HL-60 (cell line): ENCODE results near the gene STK24.
A peak's percentile ranks its signal among the peaks of the same experiment; 100 is the strongest.

Experiments
- DNase-seq, 2 experiments: peaks; one replicate each; pipeline ENCODE4 v3.0.0-alpha.2; 2010 to 2020; ENCODE audit warnings: low read depth in 1 of 2, low spot score in 1 of 2
- H3K27ac ChIP-seq: fragments of 250-450 bp; sonication (Bioruptor Pico); replicated peaks from 2 replicates; pipeline ENCODE4 v1.5.1; 2020; ENCODE audit warnings: mild to moderate bottlenecking, moderate library complexity
- H3K27me3 ChIP-seq: fragments of 250-450 bp; sonication (Bioruptor Pico); 2 replicates; pipeline ENCODE4 v1.5.1; 2021; ENCODE audit warnings: mild to moderate bottlenecking, moderate library complexity; ENCODE audit not compliant: insufficient read depth, poor library complexity, severe bottlenecking
- H3K4me3 ChIP-seq: replicated peaks from 2 replicates; pipeline ENCODE4 v1.5.1; 2011; ENCODE audit warnings: mild to moderate bottlenecking, control low read depth, low read length; ENCODE audit not compliant: insufficient read depth
- GABPA ChIP-seq: IDR thresholded peaks from 2 replicates; pipeline ENCODE4 v1.6.1; 2012; ENCODE audit warnings: low read depth
- POLR2AphosphoS5 ChIP-seq: IDR thresholded peaks from 2 replicates; pipeline ENCODE4 v1.6.1; 2012; ENCODE audit warnings: low read depth
- SPI1 ChIP-seq: IDR thresholded peaks from 2 replicates; pipeline ENCODE4 v1.6.1; 2012; ENCODE audit warnings: low read depth, mild to moderate bottlenecking, borderline replicate concordance
- TF ChIP-seq, protein P1 (sequence below): IDR thresholded peaks from one replicate; pipeline ENCODE4 v1.5.1; 2011; ENCODE audit warnings: low read length, control low read depth, inconsistent platforms; ENCODE audit not compliant: insufficient read depth
- TF ChIP-seq, protein P2 (sequence below): IDR thresholded peaks from 2 replicates; pipeline ENCODE4 v1.6.1; 2012; ENCODE audit warnings: low read depth; ENCODE audit not compliant: insufficient replicate concordance

STK24 gene

DNA sequence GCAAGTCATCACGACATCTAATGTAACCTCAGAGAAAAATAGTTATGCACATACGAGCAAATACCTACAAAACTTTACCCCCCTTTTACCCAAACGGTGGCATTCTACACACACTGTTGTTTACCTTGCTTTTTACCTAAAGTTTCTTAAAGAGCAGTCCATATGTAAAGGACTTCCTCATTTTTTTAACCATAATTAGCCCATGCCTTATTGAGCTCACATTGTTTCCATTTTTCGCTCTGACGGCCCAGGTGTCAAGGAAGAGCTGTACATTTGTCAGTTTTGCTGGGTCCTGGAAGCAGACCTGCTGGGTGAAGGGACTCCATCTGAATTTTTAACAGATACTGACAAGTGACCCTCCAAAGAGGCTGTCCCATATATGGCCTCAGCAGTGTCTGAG lies 89.4 kb downstream of the STK24 start:
- DNase-seq = no peak
- no peaks in the 10 kb centered on the region for H3K27me3 ChIP-seq
- TF ChIP-seq POLR2AphosphoS5 (no peak), SPI1 (peak; percentile 92)
- no peak overlapping the region for H3K27ac ChIP-seq
- H3K4me3 ChIP-seq = no peak overlapping the region

DNA sequence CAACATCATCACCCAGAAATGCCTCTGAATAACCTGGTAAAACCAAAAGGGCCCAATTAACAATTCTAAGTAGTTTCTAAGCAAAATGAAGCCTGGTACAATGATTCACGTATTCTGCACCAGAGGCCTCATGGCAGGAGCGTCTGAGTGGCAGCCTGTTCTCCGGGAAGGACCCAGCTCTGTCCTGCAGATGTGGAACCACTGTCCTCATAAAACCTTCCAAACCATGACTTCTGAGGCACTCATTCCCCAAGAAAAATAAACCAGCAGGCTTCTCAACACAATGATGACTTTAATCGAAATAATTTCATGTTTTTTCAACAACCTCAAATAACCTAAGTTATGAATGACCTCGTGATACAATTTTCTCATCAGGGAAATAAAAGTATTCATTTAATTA lies 89.9 kb downstream of the STK24 start:
- no peaks in the 10 kb centered on the region for H3K27me3 ChIP-seq
- TF ChIP-seq SPI1 = no peak
- TF ChIP-seq, protein P1, sequence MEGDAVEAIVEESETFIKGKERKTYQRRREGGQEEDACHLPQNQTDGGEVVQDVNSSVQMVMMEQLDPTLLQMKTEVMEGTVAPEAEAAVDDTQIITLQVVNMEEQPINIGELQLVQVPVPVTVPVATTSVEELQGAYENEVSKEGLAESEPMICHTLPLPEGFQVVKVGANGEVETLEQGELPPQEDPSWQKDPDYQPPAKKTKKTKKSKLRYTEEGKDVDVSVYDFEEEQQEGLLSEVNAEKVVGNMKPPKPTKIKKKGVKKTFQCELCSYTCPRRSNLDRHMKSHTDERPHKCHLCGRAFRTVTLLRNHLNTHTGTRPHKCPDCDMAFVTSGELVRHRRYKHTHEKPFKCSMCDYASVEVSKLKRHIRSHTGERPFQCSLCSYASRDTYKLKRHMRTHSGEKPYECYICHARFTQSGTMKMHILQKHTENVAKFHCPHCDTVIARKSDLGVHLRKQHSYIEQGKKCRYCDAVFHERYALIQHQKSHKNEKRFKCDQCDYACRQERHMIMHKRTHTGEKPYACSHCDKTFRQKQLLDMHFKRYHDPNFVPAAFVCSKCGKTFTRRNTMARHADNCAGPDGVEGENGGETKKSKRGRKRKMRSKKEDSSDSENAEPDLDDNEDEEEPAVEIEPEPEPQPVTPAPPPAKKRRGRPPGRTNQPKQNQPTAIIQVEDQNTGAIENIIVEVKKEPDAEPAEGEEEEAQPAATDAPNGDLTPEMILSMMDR = no peak
- no peak for TF ChIP-seq POLR2AphosphoS5
- TF ChIP-seq GABPA = no peak
- TF ChIP-seq, protein P2, sequence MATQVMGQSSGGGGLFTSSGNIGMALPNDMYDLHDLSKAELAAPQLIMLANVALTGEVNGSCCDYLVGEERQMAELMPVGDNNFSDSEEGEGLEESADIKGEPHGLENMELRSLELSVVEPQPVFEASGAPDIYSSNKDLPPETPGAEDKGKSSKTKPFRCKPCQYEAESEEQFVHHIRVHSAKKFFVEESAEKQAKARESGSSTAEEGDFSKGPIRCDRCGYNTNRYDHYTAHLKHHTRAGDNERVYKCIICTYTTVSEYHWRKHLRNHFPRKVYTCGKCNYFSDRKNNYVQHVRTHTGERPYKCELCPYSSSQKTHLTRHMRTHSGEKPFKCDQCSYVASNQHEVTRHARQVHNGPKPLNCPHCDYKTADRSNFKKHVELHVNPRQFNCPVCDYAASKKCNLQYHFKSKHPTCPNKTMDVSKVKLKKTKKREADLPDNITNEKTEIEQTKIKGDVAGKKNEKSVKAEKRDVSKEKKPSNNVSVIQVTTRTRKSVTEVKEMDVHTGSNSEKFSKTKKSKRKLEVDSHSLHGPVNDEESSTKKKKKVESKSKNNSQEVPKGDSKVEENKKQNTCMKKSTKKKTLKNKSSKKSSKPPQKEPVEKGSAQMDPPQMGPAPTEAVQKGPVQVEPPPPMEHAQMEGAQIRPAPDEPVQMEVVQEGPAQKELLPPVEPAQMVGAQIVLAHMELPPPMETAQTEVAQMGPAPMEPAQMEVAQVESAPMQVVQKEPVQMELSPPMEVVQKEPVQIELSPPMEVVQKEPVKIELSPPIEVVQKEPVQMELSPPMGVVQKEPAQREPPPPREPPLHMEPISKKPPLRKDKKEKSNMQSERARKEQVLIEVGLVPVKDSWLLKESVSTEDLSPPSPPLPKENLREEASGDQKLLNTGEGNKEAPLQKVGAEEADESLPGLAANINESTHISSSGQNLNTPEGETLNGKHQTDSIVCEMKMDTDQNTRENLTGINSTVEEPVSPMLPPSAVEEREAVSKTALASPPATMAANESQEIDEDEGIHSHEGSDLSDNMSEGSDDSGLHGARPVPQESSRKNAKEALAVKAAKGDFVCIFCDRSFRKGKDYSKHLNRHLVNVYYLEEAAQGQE = no peak
- DNase-seq = no peak
- no peak overlapping the region for H3K27ac ChIP-seq
- no peak overlapping the region for H3K4me3 ChIP-seq

DNA sequence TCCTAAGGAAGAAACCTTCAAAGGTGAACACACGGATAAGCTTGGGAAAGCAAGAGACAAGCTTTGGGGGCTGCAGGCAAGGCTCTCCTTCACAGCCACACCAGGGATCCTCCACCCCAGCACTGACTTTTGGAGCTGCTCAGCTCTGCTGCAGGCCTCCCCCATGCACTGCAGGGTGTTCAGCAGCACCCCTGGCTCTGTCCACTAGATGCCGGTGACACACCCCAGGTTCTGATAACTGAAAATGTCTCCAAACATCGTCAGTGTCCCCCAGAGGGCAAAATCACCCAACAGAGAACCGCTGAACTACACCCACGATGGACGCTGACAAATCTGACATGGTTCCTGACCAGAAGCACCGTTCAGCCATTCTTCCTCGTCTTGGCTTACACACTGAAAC lies 90.5 kb downstream of the STK24 start:
- Histone ChIP-seq H3K27ac (no peak overlapping the region), H3K27me3 (no peaks in the 10 kb centered on the region), H3K4me3 (no peak overlapping the region)
- TF ChIP-seq, protein P1 = no peak
- TF ChIP-seq POLR2AphosphoS5 = no peak
- TF ChIP-seq, protein P2 = no peak
- no peak for TF ChIP-seq GABPA
- TF ChIP-seq SPI1 = no peak
- no peak for DNase-seq

DNA sequence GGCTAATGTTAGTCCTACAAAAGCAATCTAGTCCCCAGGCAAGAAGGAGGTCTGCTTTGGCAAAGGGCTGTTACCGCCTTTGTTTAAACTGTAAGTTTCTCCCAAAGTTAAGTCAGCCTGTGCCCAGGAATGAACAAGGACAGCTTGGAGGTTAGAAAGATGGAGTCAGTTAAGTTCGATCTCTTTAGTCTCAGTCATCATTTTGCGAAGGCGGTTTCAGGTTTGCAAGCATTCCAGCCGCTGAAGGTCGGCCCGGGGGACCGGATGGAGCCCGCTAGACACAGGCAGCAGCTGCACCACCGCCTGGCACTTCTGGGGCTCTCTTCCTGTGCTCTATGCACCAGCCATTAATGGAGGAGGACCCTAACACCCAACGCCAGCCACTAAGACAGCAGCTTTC lies 91.3 kb downstream of the STK24 start:
- DNase-seq = no peak
- Histone ChIP-seq H3K27ac (no peak overlapping the region), H3K4me3 (no peak overlapping the region), H3K27me3 (no peaks in the 10 kb centered on the region)
- TF ChIP-seq, protein P1 = no peak
